K562 (cell line): ENCODE data around the gene GBA2. TPM values are rescaled to one million over a fixed set of nuclear protein-coding genes. Genes with fewer than 3 reads are reported as not detected.

Source experiments
- ATF3 ChIP-seq, 2 experiments: fragments of 450-650 bp in 1 of 2; sonication (generic) in 1 of 2; formaldehyde crosslinking in 1 of 2; IDR thresholded peaks in 1 of 2; conservative IDR thresholded peaks in 1 of 2; 2 replicates each; pipeline versions ENCODE4 v1.6.1 to v1.8.1; 2016 to 2023; ENCODE audit warnings: mild to moderate bottlenecking in 2 of 2, moderate library complexity in 2 of 2, inconsistent platforms in 1 of 2, missing genetic modification reagents in 1 of 2
- DPF2 ChIP-seq: fragments of 450-650 bp; IDR thresholded peaks from 2 replicates; pipeline ENCODE4 v1.6.1; 2016
- FOXJ3 ChIP-seq: sonication (generic); formaldehyde crosslinking; IDR thresholded peaks from 2 replicates; pipeline ENCODE4 v1.4.0; 2020; ENCODE audit warnings: mild to moderate bottlenecking, missing genetic modification reagents
- ILF3 ChIP-seq: fragments of 450-650 bp; IDR thresholded peaks from 2 replicates; pipeline ENCODE4 v1.6.1; 2018; ENCODE audit warnings: antibody characterized with exemption, mild to moderate bottlenecking, moderate library complexity, borderline replicate concordance
- MCM7 ChIP-seq, 2 experiments: fragments of 450-650 bp; IDR thresholded peaks; 2 replicates each; pipeline ENCODE4 v1.6.1; 2016 to 2018
- POLR2AphosphoS5 ChIP-seq: IDR thresholded peaks from 2 replicates; pipeline ENCODE4 v1.6.1; 2011; ENCODE audit warnings: mild to moderate bottlenecking, low read depth, low read length, moderate library complexity; ENCODE audit not compliant: control insufficient read depth, insufficient read depth
- RCOR1 ChIP-seq, 2 experiments: IDR thresholded peaks; 2 replicates each; pipeline ENCODE4 v1.6.1; 2012; ENCODE audit warnings: low read depth in 2 of 2, low read length in 2 of 2, borderline replicate concordance in 1 of 2, improper control_type of control experiment in 1 of 2
- RERE ChIP-seq: sonication (generic); formaldehyde crosslinking; IDR thresholded peaks from 2 replicates; pipeline ENCODE4 v1.8.0; 2023; ENCODE audit warnings: missing genetic modification reagents, mild to moderate bottlenecking, borderline replicate concordance
- TSHZ1 ChIP-seq: fragments of 250-450 bp; sonication (Bioruptor Pico); IDR thresholded peaks from 2 replicates; pipeline ENCODE4 v1.4.0; 2020; ENCODE audit warnings: mild to moderate bottlenecking, moderate library complexity
- USF2 ChIP-seq: sonication (generic); formaldehyde crosslinking; IDR thresholded peaks from 2 replicates; pipeline ENCODE4 v1.5.0; 2020; ENCODE audit warnings: missing genetic modification reagents
- ZFX ChIP-seq: sonication (generic); formaldehyde crosslinking; IDR thresholded peaks from 2 replicates; pipeline ENCODE4 v1.8.0; 2022; ENCODE audit warnings: mild to moderate bottlenecking, missing genetic modification reagents, moderate library complexity
- polyA plus RNA-seq, 8 experiments: library from polyadenylated mRNA; depleted of rRNA in 4 of 8; stranded (reverse) in 5 of 8; unstranded in 3 of 8; fragments of >200 nt; fragmentation: Nextera tagmentation in 2 of 8; fragmentation: Illumina TruSeq in 1 of 8; extraction: Ambion mirVana in 2 of 8; extraction: Trizol in 1 of 8; gene quantifications; 2 replicates each; pipeline versions ENCODE4 v1.2.1 to v1.2.3, GENCODE V29; 2011 to 2014; ENCODE audit warnings: inconsistent platforms in 1 of 8, missing spikeins in 1 of 8
- total RNA-seq, 7 experiments: library from RNA; depleted of rRNA in 6 of 7; stranded (reverse); fragments of >200 nt in 6 of 7; fragmentation: Illumina TruSeq in 2 of 7; extraction: Trizol in 2 of 7; gene quantifications; 2 replicates each; pipeline versions ENCODE4 v1.2.1 to v1.2.3, GENCODE V29; 2011 to 2021; ENCODE audit warnings: low replicate concordance in 1 of 7

The GBA2 gene
- total and polyA plus RNA-seq, 9 of the 15 experiments (the other 6 are each of a cell fraction or from before 2014, with no cell fraction given): 14.1 to 60.4 (median 32.1) TPM

- TF ChIP-seq ZFX (CRISPR knock-in tag) (peak; percentile 80), MCM7 (IDR thresholded peaks at IDR 0.05) (no peak), POLR2AphosphoS5 (no peak), ILF3 (no peak), TSHZ1 (CRISPR knock-in tag) (no peak), FOXJ3 (no peak), USF2 (CRISPR knock-in tag) (no peak), ATF3 (IDR thresholded peaks at IDR 0.05) (peak; percentile 44; the same call in 1 of the 2 replicates), ATF3 (CRISPR knock-in tag; conservative IDR thresholded peaks at IDR 0.05) (no peak), RERE (no peak), RCOR1 (IDR thresholded peaks at IDR 0.05; ENCODE audit: borderline replicate concordance in 1 of 2, low read depth in 2 of 2, low read length in 2 of 2) (no peak; a peak in 1 of 4 replicates), DPF2 (no peak)
Observed at GRCh38 chr9:35756275-35757225, 7.5 kb upstream of the GBA2 start (continued).
